Ovary (tissue), 9 donors: Measurements from ENCODE around the gene KCNV2. TPM values are rescaled to one million over a fixed set of nuclear protein-coding genes. Genes with fewer than 3 reads are reported as not detected.

ENCODE experiments used
- DNase-seq, 5 donors: peaks; one replicate each; pipeline ENCODE4 v3.0.0-alpha.2; 2019 to 2020
- H3K27ac ChIP-seq, 2 donors: fragments of 200-600 bp; one replicate each; pipeline versions ENCODE4 v1.5.1 to v1.8.0; 2019 to 2022
- H3K27me3 ChIP-seq: fragments of 200-600 bp; one replicate; pipeline ENCODE4 v1.8.0; 2022
- H3K36me3 ChIP-seq: fragments of 200-600 bp; sonication (generic); one replicate; pipeline ENCODE4 v1.5.1; 2019
- H3K4me1 ChIP-seq: one replicate; pipeline ENCODE4 v1.8.1; 2013; ENCODE audit warnings: mild to moderate bottlenecking, moderate library complexity; ENCODE audit not compliant: insufficient read depth
- H3K4me3 ChIP-seq: fragments of 200-600 bp; sonication (generic); one replicate; pipeline ENCODE4 v1.5.1; 2017
- H3K9me3 ChIP-seq, 2 donors: fragments of 200-600 bp in 1 of 2; sonication (generic) in 1 of 2; one replicate each; pipeline versions ENCODE4 v1.5.1 to v1.8.1; 2013 to 2019; ENCODE audit warnings: mild to moderate bottlenecking in 1 of 2, moderate library complexity in 1 of 2
- CTCF ChIP-seq, 3 donors: fragments of 450-650 bp in 2 of 3; fragments of 200-600 bp in 1 of 3; IDR thresholded peaks; one replicate each; pipeline versions ENCODE4 v1.5.1 to v1.8.0; 2016 to 2022; ENCODE audit warnings: antibody characterized with exemption in 3 of 3, mild to moderate bottlenecking in 1 of 3
- EP300 ChIP-seq: sonication (generic); formaldehyde crosslinking; IDR thresholded peaks from one replicate; pipeline ENCODE4 v1.6.1; 2017; ENCODE audit warnings: antibody characterized with exemption
- POLR2A ChIP-seq: fragments of 450-650 bp; IDR thresholded peaks from one replicate; pipeline ENCODE4 v1.6.1; 2017; ENCODE audit warnings: antibody characterized with exemption, mild to moderate bottlenecking, moderate library complexity
- WGBS, 3 donors: extraction: QIAGEN DNeasy Blood & Tissue Kit in 1 of 3; methylation state at CpG; one replicate each; pipeline versions ENCODE4 v1.1.5 to v1.1.7; 2013 to 2017; 5-methylcytosine and 5-hydroxymethylcytosine counted together
- intact Hi-C, 4 donors: fragments of 100-400 bp; cut with DNase I; formaldehyde crosslinking; loops; one replicate each; pipeline versions ENCODE4 v1.11.0 to v1.15.1; 2022 to 2023
- polyA plus RNA-seq, 2 donors: library from polyadenylated mRNA; stranded (reverse); fragments of 200-250 nt in 1 of 2; fragments of 350-450 nt in 1 of 2; fragmentation: Illumina TruSeq in 1 of 2; extraction: RNeasy Lipid Tissue Mini Kit (QIAGEN cat#74804) in 1 of 2; gene quantifications; one replicate each; pipeline ENCODE4 v1.2.3, GENCODE V29; 2013 to 2014
- total RNA-seq, 7 donors: library from RNA; depleted of rRNA in 2 of 7; stranded (reverse); fragments of >200 nt in 2 of 7; fragmentation: NEBNext Ultra II Directional in 3 of 7; extraction: Animal tissue kit (Norgen Biotek cat#: 25700) in 3 of 7; gene quantifications; one replicate each; pipeline versions ENCODE4 v1.1.0 to v1.2.4, GENCODE V29; 2016 to 2023
- donor health status: DM: no; HTN: no; CAD: no; lungs with moderate emphysema.
- donor health status: DM: no; HTN: no; CAD: no.
- donor health status: Bipolar disorder and iron deficiency.
- donor health status: DM: yes; HTN: yes; CAD: no.
- donor health status: DM: no; HTN: no; CAD: no.
- donor health status: DM: yes; HTN: yes; CAD: no.

Gene KCNV2
- total and polyA plus RNA-seq, 9 donors: not detected

- Histone ChIP-seq H3K27ac (no peak overlapping the region), H3K4me3 (no peak overlapping the region), H3K27me3 (no peaks in the 10 kb centered on the region), H3K9me3 (no peaks in the 10 kb centered on the region), H3K36me3 (no peaks in the 10 kb centered on the region), H3K4me1 (peaks cover 8% of the 10 kb centered on the region)
- TF ChIP-seq EP300 (no peak), POLR2A (no peak), CTCF (IDR thresholded peaks at IDR 0.05) (no peak)
- no peak for DNase-seq
- 91 to 96% (median 95%) methylated on average over 4 of the region's 4 CpGs for WGBS, 3 donors
- intact Hi-C loops: no loop called here
Observed at GRCh38 chr9:2764353-2764752, 47.0 kb downstream of the KCNV2 start.

- peaks cover 7% of the 10 kb centered on the region for H3K4me1 ChIP-seq
- no peaks in the 10 kb centered on the region for H3K27me3 ChIP-seq
- no peaks in the 10 kb centered on the region for H3K9me3 ChIP-seq
- TF ChIP-seq CTCF (IDR thresholded peaks at IDR 0.05): no peak
- TF ChIP-seq EP300: no peak
- TF ChIP-seq POLR2A: no peak
- no peak overlapping the region for H3K27ac ChIP-seq
- intact Hi-C loops: no loop called here
- H3K4me3 ChIP-seq: no peak overlapping the region
- DNase-seq: no peak
- WGBS, 3 donors: 78 to 84% (median 83%) methylated on average over 4 of the region's 4 CpGs
- no peaks in the 10 kb centered on the region for H3K36me3 ChIP-seq
Observed at GRCh38 chr9:2765250-2765880, 48.1 kb downstream of the KCNV2 start.

- DNase-seq: no peak
- 65 to 79% (median 66%) methylated on average over 7 of the region's 7 CpGs for WGBS, 3 donors
- TF ChIP-seq EP300 (no peak), POLR2A (no peak), CTCF (IDR thresholded peaks at IDR 0.05) (no peak)
- no peak overlapping the region for H3K4me3 ChIP-seq
- H3K4me1 ChIP-seq: peaks cover 7% of the 10 kb centered on the region
- no peaks in the 10 kb centered on the region for H3K36me3 ChIP-seq
- H3K9me3 ChIP-seq: no peaks in the 10 kb centered on the region
- no peak overlapping the region for H3K27ac ChIP-seq
- H3K27me3 ChIP-seq: no peaks in the 10 kb centered on the region
- intact Hi-C loops: no loop called here
Observed at GRCh38 chr9:2767800-2768677, 50.7 kb downstream of the KCNV2 start.

- H3K27me3 ChIP-seq: no peaks in the 10 kb centered on the region
- no peak for TF ChIP-seq EP300
- peak overlapping the region in 1 of 2 donors; percentile 43 for H3K27ac ChIP-seq
- H3K4me3 ChIP-seq: no peak overlapping the region
- no peaks in the 10 kb centered on the region for H3K36me3 ChIP-seq
- intact Hi-C loops: no loop called here
- 7 to 20% (median 12%) methylated on average over 3 of the region's 3 CpGs for WGBS, 3 donors
- peaks cover 7% of the 10 kb centered on the region for H3K4me1 ChIP-seq
- no peaks in the 10 kb centered on the region for H3K9me3 ChIP-seq
- DNase-seq: peak in 1 of 5 donors; percentile 36
Observed at GRCh38 chr9:2771087-2771486, 53.8 kb downstream of the KCNV2 start.

- peaks cover 7% of the 10 kb centered on the region for H3K4me1 ChIP-seq
- H3K36me3 ChIP-seq: no peaks in the 10 kb centered on the region
- H3K27me3 ChIP-seq: no peaks in the 10 kb centered on the region
- DNase-seq: no peak
- H3K9me3 ChIP-seq: no peaks in the 10 kb centered on the region
- intact Hi-C loops: no loop called here
- TF ChIP-seq POLR2A (no peak), EP300 (no peak), CTCF (IDR thresholded peaks at IDR 0.05) (no peak)
- H3K4me3 ChIP-seq: no peak overlapping the region
- H3K27ac ChIP-seq: peak overlapping the region in 1 of 2 donors; percentile 43
Observed at GRCh38 chr9:2771661-2772060, 54.4 kb downstream of the KCNV2 start.
